ENCODE data around the gene OPN4.

DNA sequence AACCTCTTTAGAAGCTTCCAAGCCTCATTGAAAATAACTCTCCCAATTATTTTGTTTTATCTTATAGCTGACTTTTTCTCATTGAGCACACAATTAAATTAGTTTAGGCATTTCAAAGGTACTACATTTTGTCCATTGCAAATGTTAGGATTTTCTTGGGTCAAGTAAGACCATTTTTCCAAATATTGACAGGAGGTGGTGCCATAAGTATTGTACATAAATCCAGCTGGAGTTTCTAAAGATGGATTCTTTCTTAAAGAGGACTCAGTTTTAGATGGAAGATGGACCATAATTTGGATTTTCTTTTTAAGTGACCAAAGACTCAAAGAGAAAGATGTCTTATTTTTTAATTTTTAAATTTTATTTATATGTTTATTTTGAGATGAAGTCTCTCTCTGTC lies 12.3 kb upstream of the OPN4 start:
- TF ChIP-seq, protein P1, sequence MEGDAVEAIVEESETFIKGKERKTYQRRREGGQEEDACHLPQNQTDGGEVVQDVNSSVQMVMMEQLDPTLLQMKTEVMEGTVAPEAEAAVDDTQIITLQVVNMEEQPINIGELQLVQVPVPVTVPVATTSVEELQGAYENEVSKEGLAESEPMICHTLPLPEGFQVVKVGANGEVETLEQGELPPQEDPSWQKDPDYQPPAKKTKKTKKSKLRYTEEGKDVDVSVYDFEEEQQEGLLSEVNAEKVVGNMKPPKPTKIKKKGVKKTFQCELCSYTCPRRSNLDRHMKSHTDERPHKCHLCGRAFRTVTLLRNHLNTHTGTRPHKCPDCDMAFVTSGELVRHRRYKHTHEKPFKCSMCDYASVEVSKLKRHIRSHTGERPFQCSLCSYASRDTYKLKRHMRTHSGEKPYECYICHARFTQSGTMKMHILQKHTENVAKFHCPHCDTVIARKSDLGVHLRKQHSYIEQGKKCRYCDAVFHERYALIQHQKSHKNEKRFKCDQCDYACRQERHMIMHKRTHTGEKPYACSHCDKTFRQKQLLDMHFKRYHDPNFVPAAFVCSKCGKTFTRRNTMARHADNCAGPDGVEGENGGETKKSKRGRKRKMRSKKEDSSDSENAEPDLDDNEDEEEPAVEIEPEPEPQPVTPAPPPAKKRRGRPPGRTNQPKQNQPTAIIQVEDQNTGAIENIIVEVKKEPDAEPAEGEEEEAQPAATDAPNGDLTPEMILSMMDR (IDR thresholded peaks at IDR 0.05; ENCODE audit: borderline replicate concordance, extremely low read depth, low read length, poor library complexity, severe bottlenecking): no peak
- TF ChIP-seq EZH2 (IDR thresholded peaks at IDR 0.05; ENCODE audit: borderline replicate concordance, low read depth, low read length, severe bottlenecking): no peak
